OCI-LY7 (cell line): ENCODE results near the gene SLC66A2.

Source experiments
- CTCF ChIP-seq: fragments of 200-600 bp; sonication (generic); conservative IDR thresholded peaks from 2 replicates; pipeline ENCODE4 v1.5.1; 2014; ENCODE audit warnings: mild to moderate bottlenecking, antibody characterized with exemption, low read length, moderate library complexity, mixed read lengths
- EZH2phosphoT487 ChIP-seq: fragments of 200-600 bp; sonication (generic); IDR thresholded peaks from 2 replicates; pipeline ENCODE4 v1.6.1; 2018; ENCODE audit warnings: low read depth, borderline replicate concordance, mild to moderate bottlenecking, mixed run types, antibody characterized with exemption, low read length, moderate library complexity, mixed read lengths

GRCh38 chr18:79975985-79976680 is 24.7 kb upstream of the SLC66A2 start:
- no peak for TF ChIP-seq CTCF
- no peak for TF ChIP-seq EZH2phosphoT487
